ENCODE results near the gene PMM1. TPM values are rescaled to one million over a fixed set of nuclear protein-coding genes. Genes with fewer than 3 reads are reported as not detected.
A peak's percentile ranks its signal among the peaks of the same experiment; 100 is the strongest.

Gene PMM1
- total RNA-seq, 1 donor from 2014 or later, result 47.1 TPM

- H3K4me3 Mint-ChIP-seq (ENCODE audit: unreplicated experiment), result no peak overlapping the region
- peak overlapping the region; percentile 7 for H3K27ac Mint-ChIP-seq (ENCODE audit: unreplicated experiment)
- peaks cover 5% of the 10 kb centered on the region for H3K4me1 Mint-ChIP-seq (ENCODE audit: low read depth)
- no peaks in the 10 kb centered on the region for H3K27me3 Mint-ChIP-seq (ENCODE audit: low read depth)
- no peaks in the 10 kb centered on the region for H3K9me3 Mint-ChIP-seq (ENCODE audit: low read depth)
- H3K36me3 Mint-ChIP-seq (ENCODE audit: low read depth), result peaks cover 9% of the 10 kb centered on the region
- TF ChIP-seq CTCF (IDR thresholded peaks at IDR 0.05), result no peak
- no peak for DNase-seq (ENCODE audit: low spot score)
Measured at GRCh38 chr22:41528938-41529561, 60.6 kb downstream of the PMM1 start.

- H3K4me3 Mint-ChIP-seq (ENCODE audit: unreplicated experiment), result no peak overlapping the region
- H3K36me3 Mint-ChIP-seq (ENCODE audit: low read depth), result peaks cover 9% of the 10 kb centered on the region
- no peaks in the 10 kb centered on the region for H3K27me3 Mint-ChIP-seq (ENCODE audit: low read depth)
- no peaks in the 10 kb centered on the region for H3K9me3 Mint-ChIP-seq (ENCODE audit: low read depth)
- H3K4me1 Mint-ChIP-seq (ENCODE audit: low read depth), result peaks cover 11% of the 10 kb centered on the region
- H3K27ac Mint-ChIP-seq (ENCODE audit: unreplicated experiment), result no peak overlapping the region
- no peak for DNase-seq (ENCODE audit: low spot score)
- TF ChIP-seq CTCF (IDR thresholded peaks at IDR 0.05), result no peak
Measured at GRCh38 chr22:41528132-41528766, 61.4 kb downstream of the PMM1 start.

Other genes starting within 250 kb of the PMM1 start
- gene TEF, start 207.9 kb downstream of the PMM1 start, total RNA-seq, result 3.2 to 5.9 TPM (median 3.6 TPM) in 3 replicates
- gene TOB2, start 143.0 kb downstream of the PMM1 start, total RNA-seq, result 37.7 to 42.0 TPM (median 40.8 TPM) in 3 replicates
- gene PHF5A, start 121.1 kb downstream of the PMM1 start, total RNA-seq, result 22.5 to 32.4 TPM (median 26.8 TPM) in 3 replicates
- 60.9 to 85.6 TPM (median 62.4 TPM) in 3 replicates for gene ACO2, start 120.7 kb downstream of the PMM1 start, total RNA-seq
- gene POLR3H, start 45.4 kb downstream of the PMM1 start, total RNA-seq, result 39.6 to 57.3 TPM (median 41.5 TPM) in 3 replicates
- 12.7 to 21.7 TPM (median 20.9 TPM) in 3 replicates for gene CSDC2, start 28.8 kb downstream of the PMM1 start, total RNA-seq
- gene DESI1, start 31.2 kb upstream of the PMM1 start, total RNA-seq, result 29.5 to 33.9 TPM (median 29.8 TPM) in 3 replicates
- gene XRCC6, start 31.5 kb upstream of the PMM1 start, total RNA-seq, result 156 to 210 TPM (median 161 TPM) in 3 replicates
- gene SNU13, start 99.0 kb upstream of the PMM1 start, total RNA-seq, result 88.8 to 111 TPM (median 89.5 TPM) in 3 replicates
- gene MEI1, start 109.7 kb upstream of the PMM1 start, total RNA-seq, result 0.40 to 0.85 TPM in 2 of 3 replicates, not detected in the other
- gene CCDC134, start 210.8 kb upstream of the PMM1 start, total RNA-seq, result 6.6 to 10.1 TPM (median 7.0 TPM) in 3 replicates
- gene SREBF2, start 243.3 kb upstream of the PMM1 start, total RNA-seq, result 91.3 to 106 TPM (median 100 TPM) in 3 replicates